ENCODE results near the gene SCP2.
A peak's percentile ranks its signal among the peaks of the same experiment; 100 is the strongest.

DNA sequence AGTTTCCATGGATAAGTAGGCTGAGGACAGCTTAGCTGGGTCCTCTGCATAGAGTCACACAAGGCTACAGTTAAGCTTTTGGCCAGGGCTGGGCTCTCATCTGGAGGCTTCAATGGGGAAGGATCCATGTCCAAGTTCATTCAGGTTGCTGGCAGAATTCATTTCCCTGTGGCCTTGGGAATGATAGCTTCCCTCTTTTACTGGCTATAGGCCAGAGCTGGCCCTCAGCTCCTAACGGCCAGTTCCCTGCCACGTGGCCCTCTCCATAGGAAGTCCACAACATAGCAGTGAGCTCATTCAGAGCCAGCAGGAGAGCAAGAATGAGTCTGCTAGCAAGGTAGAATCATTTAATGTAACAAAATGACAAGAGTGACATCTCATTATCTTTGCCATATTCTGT lies 119.9 kb downstream of the SCP2 start:
- TF ChIP-seq TCF12 (IDR thresholded peaks at IDR 0.05; ENCODE audit: low read depth) (peak; percentile 76), MAX (IDR thresholded peaks at IDR 0.05) (peak; percentile 94), EP300 (IDR thresholded peaks at IDR 0.05; ENCODE audit: borderline replicate concordance) (peak; percentile 75; the same call in 1 of the 2 replicates), CEBPB (IDR thresholded peaks at IDR 0.05) (no peak), RAD21 (IDR thresholded peaks at IDR 0.05; ENCODE audit: low read depth) (no peak; the same call in 1 of the 2 replicates), NFIC (IDR thresholded peaks at IDR 0.05) (peak; percentile 95), REST (IDR thresholded peaks at IDR 0.05; ENCODE audit: low read depth) (no peak)

Measured in Ishikawa (cell line).